HCT116 (cell line): ENCODE data around the gene PDK2. TPM values are rescaled to one million over a fixed set of nuclear protein-coding genes. Genes with fewer than 3 reads are reported as not detected.
A peak's percentile ranks its signal among the peaks of the same experiment; 100 is the strongest.

Experiments
- ATAC-seq: fragments of 200-7000 bp; cut with Tn5 transposase; 2 replicates; pipeline ENCODE4 v1.9.1; 2020; ENCODE audit warnings: mild to moderate bottlenecking, moderate library complexity
- BruUV-seq: library from RNA; stranded (reverse); fragments of 400-500 nt; replicated peaks from 2 replicates; lab custom pipeline; 2021; lab: Mats Ljungman, UMichigan
- CTCF ChIA-PET: fragments of 300-600 bp; sonication (Branson Sonifier 250); formaldehyde crosslinking; loops from one replicate; lab custom pipeline; 2021; ENCODE audit warnings: antibody characterized with exemption; lab: Charles Lee
- POLR2A ChIA-PET: fragments of 300-600, 350-600 bp; sonication (Branson Sonifier 250); formaldehyde crosslinking; loops from one replicate; lab custom pipeline; 2021; ENCODE audit warnings: antibody characterized with exemption; lab: Charles Lee
- RAD21 ChIA-PET, 2 experiments: fragments of 300-600 bp; sonication (Branson Sonifier 250); formaldehyde crosslinking; loops; one replicate each; lab custom pipeline; 2023; ENCODE audit warnings: low total read pairs in 2 of 2; ENCODE audit not compliant: uncharacterized antibody in 2 of 2, unreplicated experiment in 2 of 2, low non-redundant PET in 1 of 2; lab: Charles Lee
- DNase-seq: peaks from one replicate; pipeline ENCODE4 v3.0.0-alpha.2; 2010; ENCODE audit warnings: low read depth, low spot score
- H2AFZ ChIP-seq: fragments of 200-600 bp; shearing (Covaris generic), sonication (generic); 2 replicates; pipeline ENCODE4 v1.6.1; 2017; ENCODE audit warnings: low read depth, mixed run types, mixed read lengths, antibody characterized with exemption, low read length; ENCODE audit not compliant: poor library complexity, severe bottlenecking
- H3K27ac ChIP-seq: 2 replicates; pipeline ENCODE4 v1.5.1; 2012; ENCODE audit warnings: low read depth, low read length
- H3K27me3 ChIP-seq: fragments of 200-600 bp; sonication (generic); 2 replicates; pipeline ENCODE4 v1.6.1; 2016; ENCODE audit warnings: mixed run types, low read length, mixed read lengths; ENCODE audit not compliant: insufficient read depth
- H3K36me3 ChIP-seq, 2 experiments: fragments of 200-500 bp in 1 of 2; fragments of 200-600 bp in 1 of 2; sonication (Bioruptor generic) in 1 of 2; sonication (generic) in 1 of 2; 2 replicates each; pipeline versions ENCODE4 v1.5.1 to v1.6.1; 2014 to 2016; ENCODE audit warnings: low read length in 2 of 2, inconsistent platforms in 1 of 2, mixed read lengths in 1 of 2, mixed run types in 1 of 2; ENCODE audit not compliant: insufficient read depth in 2 of 2, control insufficient read depth in 1 of 2
- H3K4me1 ChIP-seq, 2 experiments: fragments of 200-600 bp in 1 of 2; sonication (generic) in 1 of 2; 2 replicates each; pipeline versions ENCODE4 v1.5.1 to v1.6.1; 2012 to 2017; ENCODE audit warnings: low read length in 2 of 2, inconsistent platforms in 1 of 2, mild to moderate bottlenecking in 1 of 2, mixed read lengths in 1 of 2, mixed run types in 1 of 2, moderate library complexity in 1 of 2; ENCODE audit not compliant: insufficient read depth in 2 of 2, control insufficient read depth in 1 of 2
- H3K4me2 ChIP-seq: fragments of 200-600 bp; sonication (generic); 2 replicates; pipeline ENCODE4 v1.6.1; 2017; ENCODE audit warnings: mixed run types, low read length, mixed read lengths
- H3K4me3 ChIP-seq, 2 experiments: fragments of 200-600 bp in 1 of 2; sonication (generic) in 1 of 2; replicated peaks in 1 of 2; 2 replicates each; pipeline ENCODE4 v1.5.1; 2011 to 2016; ENCODE audit warnings: low read length in 2 of 2, control low read depth in 1 of 2, low read depth in 1 of 2, mild to moderate bottlenecking in 1 of 2, mixed read lengths in 1 of 2, mixed run types in 1 of 2
- H3K79me2 ChIP-seq: fragments of 200-600 bp; sonication (generic); 2 replicates; pipeline ENCODE4 v1.6.1; 2017; ENCODE audit warnings: mild to moderate bottlenecking, mixed run types, low read length, moderate library complexity, mixed read lengths; ENCODE audit not compliant: insufficient read depth
- H3K9ac ChIP-seq: fragments of 200-600 bp; sonication (generic); 2 replicates; pipeline ENCODE4 v1.6.1; 2016; ENCODE audit warnings: low read length, mixed read lengths
- H3K9me2 ChIP-seq: fragments of 200-600 bp; sonication (generic), shearing (Covaris generic); 2 replicates; pipeline ENCODE4 v1.6.1; 2017; ENCODE audit warnings: mixed run types, mild to moderate bottlenecking, moderate library complexity; ENCODE audit not compliant: insufficient read depth
- H3K9me3 ChIP-seq, 2 experiments: fragments of 200-500 bp in 1 of 2; fragments of 200-600 bp in 1 of 2; sonication (Bioruptor generic) in 1 of 2; sonication (generic) in 1 of 2; 2 replicates each; pipeline ENCODE4 v1.6.1; 2014 to 2017; ENCODE audit warnings: low read length in 2 of 2, mixed read lengths in 2 of 2, inconsistent platforms in 1 of 2, low read depth in 1 of 2, mild to moderate bottlenecking in 1 of 2, mixed run types in 1 of 2, moderate library complexity in 1 of 2; ENCODE audit not compliant: control insufficient read depth in 1 of 2, insufficient read depth in 1 of 2
- H4K20me1 ChIP-seq: fragments of 200-600 bp; sonication (generic), shearing (Covaris generic); 2 replicates; pipeline ENCODE4 v1.6.1; 2017; ENCODE audit warnings: mixed run types, mild to moderate bottlenecking, moderate library complexity; ENCODE audit not compliant: insufficient read depth
- EZH2 ChIP-seq: fragments of 200-600 bp; sonication (generic); IDR thresholded peaks from 2 replicates; pipeline ENCODE4 v1.6.1; 2017; ENCODE audit warnings: antibody characterized with exemption, mixed run types
- FOSL1 ChIP-seq: IDR thresholded peaks from 2 replicates; pipeline ENCODE4 v1.6.1; 2012; ENCODE audit warnings: low read depth
- JUND ChIP-seq: IDR thresholded peaks from 2 replicates; pipeline ENCODE4 v1.6.1; 2012
- MAX ChIP-seq: IDR thresholded peaks from 2 replicates; pipeline ENCODE4 v1.6.1; 2012
- POLR2A ChIP-seq: IDR thresholded peaks from 2 replicates; pipeline ENCODE4 v1.7.0; 2011; ENCODE audit warnings: borderline replicate concordance; ENCODE audit not compliant: insufficient read depth, insufficient read length; ENCODE audit errors: extremely low read depth
- RAD21 ChIP-seq: IDR thresholded peaks from 2 replicates; pipeline ENCODE4 v1.6.1; 2012; ENCODE audit warnings: low read depth, mild to moderate bottlenecking
- REST ChIP-seq: IDR thresholded peaks from 2 replicates; pipeline ENCODE4 v1.6.1; 2012; ENCODE audit warnings: low read depth
- SIN3A ChIP-seq: IDR thresholded peaks from 2 replicates; pipeline ENCODE4 v1.6.1; 2012; ENCODE audit warnings: low read depth
- SRF ChIP-seq: IDR thresholded peaks from 2 replicates; pipeline ENCODE4 v1.6.1; 2012; ENCODE audit warnings: low read depth
- ZNF274 ChIP-seq: fragments of 200-500 bp; sonication (Bioruptor generic); IDR thresholded peaks from 2 replicates; pipeline ENCODE4 v1.6.1; 2014; ENCODE audit warnings: mild to moderate bottlenecking, low read depth, low read length, inconsistent platforms
- intact Hi-C: fragments of 100-400 bp; cut with micrococcal nuclease; formaldehyde crosslinking; loops from 2 replicates; pipeline ENCODE4 v1.10.0; 2022
- total RNA-seq: library from RNA; stranded (reverse); gene quantifications from one replicate; pipeline ENCODE4 v1.2.1, GENCODE V29; 2021; ENCODE audit not compliant: unreplicated experiment
- TF ChIP-seq, protein P1 (sequence below), 3 experiments: fragments of 200-600 bp in 1 of 3; sonication (generic) in 1 of 3; IDR thresholded peaks in 2 of 3; conservative IDR thresholded peaks in 1 of 3; 2 replicates each; pipeline ENCODE4 v1.5.1; 2012 to 2017; ENCODE audit warnings: low read depth in 2 of 3, low read length in 2 of 3, antibody characterized with exemption in 1 of 3, borderline replicate concordance in 1 of 3, control low read depth in 1 of 3, mild to moderate bottlenecking in 1 of 3, mixed read lengths in 1 of 3, mixed run types in 1 of 3, moderate library complexity in 1 of 3; ENCODE audit not compliant: insufficient read depth in 1 of 3
- TF ChIP-seq, protein P2 (sequence below): IDR thresholded peaks from 2 replicates; pipeline ENCODE4 v1.6.1; 2012

PDK2 gene
- total RNA-seq, 1 experiment from 2014 or later = 39.1 TPM

DNA sequence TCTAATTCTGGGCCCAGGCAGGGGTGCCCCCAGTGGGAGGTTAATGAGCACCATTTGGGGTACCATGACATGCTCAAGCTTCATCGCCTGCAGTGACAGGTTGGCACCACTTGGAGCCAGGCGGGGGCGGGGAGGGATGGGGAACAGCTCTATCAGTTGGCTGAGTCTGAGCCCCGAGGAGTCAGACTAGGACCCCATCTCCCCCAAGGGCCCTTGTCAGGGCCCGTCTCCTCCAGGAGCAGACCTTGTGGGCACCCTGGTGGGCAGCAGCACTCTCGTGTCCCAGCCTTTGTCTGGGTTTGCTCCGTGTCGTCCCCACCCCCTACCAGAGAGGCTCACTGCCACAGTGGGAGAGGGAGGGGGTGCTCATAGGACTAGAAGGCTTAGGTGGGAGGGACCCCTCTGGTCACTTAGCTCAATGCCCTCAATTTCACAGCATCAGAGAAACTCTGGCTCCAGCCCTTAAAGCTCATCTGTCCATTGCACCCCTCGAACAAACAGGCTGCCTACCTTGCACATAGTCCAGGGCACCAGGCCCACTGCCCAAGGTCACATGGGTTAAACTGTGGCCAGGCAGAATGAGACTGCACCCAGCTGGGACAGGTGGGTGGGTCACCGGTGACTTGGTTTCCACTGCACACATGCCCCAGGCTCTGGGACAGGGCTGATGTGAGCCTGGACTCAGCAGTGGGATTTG, 51.2 kb downstream of the PDK2 start:
- DNase-seq (no peak), ATAC-seq (no peak)
- no peaks in the 10 kb centered on the region for H3K27me3 ChIP-seq
- peaks cover 91% of the 10 kb centered on the region for H3K79me2 ChIP-seq
- peaks cover 10 to 25% of the 10 kb centered on the region in 2 experiments; a peak in 3 of 4 replicates for H3K4me1 ChIP-seq
- H3K9me2 ChIP-seq = no peaks in the 10 kb centered on the region
- no peaks in the 10 kb centered on the region for H3K9me3 ChIP-seq
- TF ChIP-seq, protein P1, sequence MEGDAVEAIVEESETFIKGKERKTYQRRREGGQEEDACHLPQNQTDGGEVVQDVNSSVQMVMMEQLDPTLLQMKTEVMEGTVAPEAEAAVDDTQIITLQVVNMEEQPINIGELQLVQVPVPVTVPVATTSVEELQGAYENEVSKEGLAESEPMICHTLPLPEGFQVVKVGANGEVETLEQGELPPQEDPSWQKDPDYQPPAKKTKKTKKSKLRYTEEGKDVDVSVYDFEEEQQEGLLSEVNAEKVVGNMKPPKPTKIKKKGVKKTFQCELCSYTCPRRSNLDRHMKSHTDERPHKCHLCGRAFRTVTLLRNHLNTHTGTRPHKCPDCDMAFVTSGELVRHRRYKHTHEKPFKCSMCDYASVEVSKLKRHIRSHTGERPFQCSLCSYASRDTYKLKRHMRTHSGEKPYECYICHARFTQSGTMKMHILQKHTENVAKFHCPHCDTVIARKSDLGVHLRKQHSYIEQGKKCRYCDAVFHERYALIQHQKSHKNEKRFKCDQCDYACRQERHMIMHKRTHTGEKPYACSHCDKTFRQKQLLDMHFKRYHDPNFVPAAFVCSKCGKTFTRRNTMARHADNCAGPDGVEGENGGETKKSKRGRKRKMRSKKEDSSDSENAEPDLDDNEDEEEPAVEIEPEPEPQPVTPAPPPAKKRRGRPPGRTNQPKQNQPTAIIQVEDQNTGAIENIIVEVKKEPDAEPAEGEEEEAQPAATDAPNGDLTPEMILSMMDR (IDR thresholded peaks at IDR 0.05 in 2 of 3, conservative IDR thresholded peaks at IDR 0.05 in 1 of 3; ENCODE audit: borderline replicate concordance in 1 of 3, insufficient read depth in 1 of 3, low read depth in 2 of 3, low read length in 2 of 3) = peak in 2 of 3 experiments; percentile 23 to 38; a peak in 2 of 6 replicates
- TF ChIP-seq SRF = no peak
- H3K4me3 ChIP-seq = no peak overlapping the region
- H3K9ac ChIP-seq = no peak overlapping the region
- POLR2A ChIA-PET = interaction anchor here (0.9 kb wide), 1 partner anchor 32 kb away, joined by 3 read pairs; no protein-coding TSS in a partner anchor
- no peaks in the 10 kb centered on the region for H4K20me1 ChIP-seq
- H3K27ac ChIP-seq = peak overlapping the region; percentile 21; the same call in 1 of the 2 replicates
- H3K36me3 ChIP-seq = peaks cover 42 to 58% of the 10 kb centered on the region in 2 experiments; a peak in 3 of 4 replicates
- intact Hi-C loops = no loop called here
- RAD21 ChIA-PET = no interaction called here
- H2AFZ ChIP-seq = no peak overlapping the region
- CTCF ChIA-PET = interaction anchor here (0.9 kb wide), 1 partner anchor 10 kb away, joined by 4 read pairs; no protein-coding TSS in a partner anchor
- BruUV-seq = no TSS peak
- no peak overlapping the region for H3K4me2 ChIP-seq

DNA sequence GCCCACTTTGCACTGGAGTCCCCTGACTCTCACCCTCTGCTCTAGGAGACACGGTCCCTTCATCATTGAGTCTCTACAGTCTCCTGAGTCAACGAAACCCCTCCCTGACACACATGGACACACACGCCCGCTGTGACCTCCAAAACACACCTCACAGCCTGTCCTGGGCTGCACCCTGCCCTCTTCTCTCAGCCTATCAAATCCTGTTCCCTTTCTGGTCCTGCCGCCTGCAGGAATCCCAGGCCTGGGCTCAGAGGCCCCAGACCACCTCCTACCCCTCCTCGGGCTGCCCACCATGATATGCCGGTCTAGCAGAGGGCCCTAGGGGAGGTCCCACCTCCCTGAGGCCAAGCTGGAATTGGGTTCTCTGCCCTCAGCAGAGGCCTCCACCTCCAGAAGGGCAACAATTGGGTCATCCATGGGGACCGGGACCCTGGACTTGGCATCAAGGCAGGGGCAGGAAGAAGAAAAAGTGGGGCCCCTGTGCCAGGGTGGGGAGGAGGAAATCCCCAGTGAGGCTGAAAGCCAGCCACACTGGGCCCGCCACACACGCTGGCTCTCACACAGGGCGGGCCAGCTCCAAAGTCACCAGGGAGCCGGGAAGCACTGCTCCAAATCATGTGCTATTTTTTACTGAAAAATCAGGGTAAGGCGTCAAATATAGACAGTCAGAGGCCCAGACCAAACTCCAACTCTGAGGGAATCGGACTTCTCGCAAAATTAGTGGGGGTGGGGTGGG, 51.9 kb downstream of the PDK2 start:
- Histone ChIP-seq H3K9me2 (no peaks in the 10 kb centered on the region), H3K9ac (no peak overlapping the region), H2AFZ (no peak overlapping the region), H3K4me1 (peaks cover 10 to 32% of the 10 kb centered on the region in 2 experiments; a peak in 3 of 4 replicates), H3K27ac (peak overlapping the region; percentile 21; the same call in 1 of the 2 replicates), H3K79me2 (peaks cover 85% of the 10 kb centered on the region), H3K4me2 (peak overlapping the region; percentile 92), H3K36me3 (peaks cover 35 to 51% of the 10 kb centered on the region in 2 experiments; a peak in 3 of 4 replicates), H3K4me3 (no peak overlapping the region; a peak in 1 of 4 replicates), H4K20me1 (no peaks in the 10 kb centered on the region), H3K27me3 (no peaks in the 10 kb centered on the region), H3K9me3 (no peaks in the 10 kb centered on the region)
- DNase-seq = no peak
- CTCF ChIA-PET = interaction anchor here (1.6 kb wide), 1 partner anchor 22 kb away, joined by 5 read pairs; no protein-coding TSS in a partner anchor
- POLR2A ChIA-PET = interaction anchor here (0.9 kb wide), 1 partner anchor 31 kb away, joined by 3 read pairs; no protein-coding TSS in a partner anchor
- BruUV-seq = no TSS peak
- RAD21 ChIA-PET = no interaction called here
- ATAC-seq = no peak
- intact Hi-C loops = no loop called here
- no peak for TF ChIP-seq EZH2
- no peak for TF ChIP-seq POLR2A
- TF ChIP-seq FOSL1 = no peak
- TF ChIP-seq ZNF274 = no peak
- no peak for TF ChIP-seq MAX
- TF ChIP-seq, protein P2, sequence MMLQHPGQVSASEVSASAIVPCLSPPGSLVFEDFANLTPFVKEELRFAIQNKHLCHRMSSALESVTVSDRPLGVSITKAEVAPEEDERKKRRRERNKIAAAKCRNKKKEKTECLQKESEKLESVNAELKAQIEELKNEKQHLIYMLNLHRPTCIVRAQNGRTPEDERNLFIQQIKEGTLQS = no peak
- no peak for TF ChIP-seq RAD21
- no peak for TF ChIP-seq JUND
- TF ChIP-seq SIN3A = no peak
- TF ChIP-seq REST = no peak
